Stimulated activated CD8-positive, alpha-beta memory T cell treated with anti-CD3 and anti-CD28 coated beads, Interleukin-12 subunit alpha, Interleukin-12 subunit beta, amount 100 ng/mL, for 24 hours (primary cell): ENCODE measurements around the gene CROCC2.

Source experiments
- DNase-seq: peaks from one replicate; pipeline ENCODE4 v3.0.0-alpha.2; 2020; ENCODE audit errors: extremely low read depth

The CROCC2 gene

DNA sequence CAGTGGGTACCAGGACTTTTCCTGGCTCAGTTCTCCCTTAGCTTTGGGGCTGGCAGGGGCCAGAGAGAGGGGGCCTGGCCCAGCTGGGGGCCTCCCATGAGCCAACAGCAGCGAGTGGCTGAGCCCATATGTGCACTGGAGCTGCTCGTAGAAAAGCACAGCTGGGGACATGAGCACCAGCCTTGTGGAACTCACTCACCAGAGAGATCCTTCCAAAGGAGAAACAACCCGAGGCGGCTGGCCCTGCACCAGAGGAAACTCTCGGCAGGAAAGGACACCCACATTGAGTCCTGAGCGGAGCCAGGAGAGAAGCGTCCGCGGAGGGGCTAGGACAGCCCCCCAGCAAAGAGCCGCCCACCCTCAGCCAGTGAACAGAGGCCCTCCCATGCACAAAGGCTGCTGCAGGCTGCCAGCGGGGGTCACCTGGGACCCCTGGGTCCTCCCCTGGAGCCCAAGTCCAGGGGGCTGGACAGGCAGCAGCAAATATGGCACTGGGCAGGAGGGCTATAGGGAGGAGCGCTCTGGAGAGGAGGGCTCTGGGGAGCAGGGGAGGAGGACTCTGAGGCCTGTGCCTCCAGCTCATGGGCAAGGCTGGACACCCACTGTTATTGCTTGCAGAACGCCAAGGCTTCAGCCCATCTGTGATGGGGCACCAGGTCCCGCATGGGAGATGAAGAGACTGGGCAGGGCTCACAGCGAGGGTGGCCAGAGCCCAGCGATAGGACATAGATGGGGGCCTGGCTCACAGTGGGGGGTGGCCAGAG lies 50.2 kb downstream of the CROCC2 start:
- DNase-seq: no peak

DNA sequence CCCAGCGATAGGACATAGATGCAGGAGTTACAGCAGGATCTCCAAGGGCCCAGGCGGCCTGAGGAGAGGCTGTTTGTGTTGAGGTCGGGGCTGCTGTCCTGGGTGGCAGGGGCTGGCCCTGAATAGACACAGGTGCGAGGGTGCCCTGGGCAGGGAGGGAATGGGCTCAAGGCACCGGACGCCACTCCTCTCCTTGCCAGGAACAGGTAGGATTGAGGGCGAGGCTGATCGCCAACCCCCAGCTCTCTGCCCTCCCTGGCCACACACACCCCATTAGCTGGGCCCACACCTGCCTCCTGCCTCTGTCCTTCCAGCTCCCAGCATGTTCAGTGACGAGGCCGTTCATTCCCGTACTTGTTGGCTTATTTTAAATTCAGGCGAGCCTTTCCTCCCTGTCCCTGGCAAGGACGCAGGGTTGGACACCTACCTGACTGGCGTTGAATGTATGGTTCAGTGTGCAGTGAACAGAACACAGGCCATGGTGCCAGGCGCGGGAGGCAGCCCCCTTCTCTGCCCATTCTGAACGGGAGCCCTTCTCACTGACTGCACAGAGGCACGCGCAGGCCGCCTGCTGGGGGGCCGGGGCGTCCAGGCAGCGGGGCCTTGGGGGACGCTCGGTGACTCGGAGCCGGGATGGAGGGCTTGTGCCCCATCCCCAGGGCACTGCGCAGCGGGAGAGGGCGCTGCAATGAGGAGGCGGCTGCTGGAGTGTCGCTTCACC lies 51.0 kb downstream of the CROCC2 start:
- DNase-seq: no peak

DNA sequence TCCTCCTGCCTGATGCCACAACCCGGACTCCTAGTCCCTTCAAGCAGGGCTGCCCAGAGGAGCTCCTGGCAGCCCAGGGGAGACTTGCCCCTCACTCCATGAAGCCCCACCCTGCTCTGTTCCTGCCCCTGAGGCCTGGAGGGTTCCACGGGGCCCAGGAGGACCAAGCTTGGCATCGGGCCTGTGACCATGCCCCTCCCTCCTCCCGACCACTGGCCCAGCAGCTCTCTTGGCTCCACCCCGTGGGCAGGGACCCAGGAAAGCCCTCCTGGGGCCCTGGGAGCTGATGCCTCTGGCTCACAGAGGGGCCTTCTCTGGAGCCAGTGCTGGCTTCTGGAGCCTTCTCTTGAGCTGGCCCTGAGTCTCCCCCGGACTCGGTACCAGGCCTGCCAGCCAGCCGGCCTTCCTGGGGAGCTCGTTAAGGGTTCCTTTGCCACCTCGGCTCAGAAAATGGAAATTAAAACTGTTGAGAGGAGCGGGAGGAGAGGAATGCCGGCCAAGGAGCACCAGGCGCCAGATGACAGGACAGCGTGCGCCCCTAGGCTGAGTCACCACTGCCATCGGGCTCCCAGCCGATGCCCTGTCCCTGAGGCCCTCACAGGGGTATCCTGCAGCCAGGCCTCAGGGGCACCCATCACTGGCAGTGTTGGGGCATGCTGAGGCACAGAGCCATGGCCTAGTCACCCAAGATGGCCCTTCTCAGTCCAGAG lies 51.7 kb downstream of the CROCC2 start:
- no peak for DNase-seq

DNA sequence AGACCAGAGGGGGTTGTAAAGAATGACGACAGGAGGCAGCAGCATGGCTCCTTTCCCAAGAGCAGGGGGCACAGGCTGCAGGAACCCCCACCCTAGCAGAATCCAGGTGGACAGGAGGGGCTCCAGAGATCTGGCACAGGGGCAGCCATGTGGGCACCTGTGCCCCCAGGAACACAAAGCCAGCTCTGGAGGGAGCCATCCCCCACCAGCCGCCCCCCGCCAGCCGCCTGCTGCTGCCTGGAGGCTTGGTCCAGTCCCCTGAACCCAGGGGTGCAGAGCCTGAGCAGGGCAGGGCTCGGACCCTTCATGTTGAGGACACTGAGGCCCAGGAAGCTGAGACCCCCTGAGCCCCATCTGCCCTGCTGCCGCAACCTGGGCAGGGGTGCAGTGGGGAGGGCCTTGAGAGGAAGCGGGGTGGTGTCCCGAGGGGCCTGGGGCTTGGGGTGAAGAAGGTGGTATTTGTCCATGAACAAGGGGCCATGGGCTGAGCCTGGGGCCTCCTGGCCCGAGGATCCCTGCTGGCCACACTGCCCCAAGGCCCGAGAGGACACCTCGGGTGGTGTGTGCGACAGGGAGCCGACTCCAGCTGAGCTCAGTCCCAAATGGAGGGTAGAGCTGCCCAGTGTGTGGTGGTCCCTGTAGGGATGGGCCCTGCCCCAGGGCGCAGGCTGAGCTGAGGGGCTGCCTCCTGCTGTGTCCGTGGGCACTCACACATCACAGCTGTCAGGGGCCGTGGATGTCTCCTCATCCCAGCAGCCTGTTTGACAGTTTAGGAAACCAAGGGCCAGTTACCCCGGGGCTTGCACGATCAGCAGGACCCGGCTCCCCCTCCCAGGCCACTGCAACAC lies 52.5 kb downstream of the CROCC2 start:
- no peak for DNase-seq

DNA sequence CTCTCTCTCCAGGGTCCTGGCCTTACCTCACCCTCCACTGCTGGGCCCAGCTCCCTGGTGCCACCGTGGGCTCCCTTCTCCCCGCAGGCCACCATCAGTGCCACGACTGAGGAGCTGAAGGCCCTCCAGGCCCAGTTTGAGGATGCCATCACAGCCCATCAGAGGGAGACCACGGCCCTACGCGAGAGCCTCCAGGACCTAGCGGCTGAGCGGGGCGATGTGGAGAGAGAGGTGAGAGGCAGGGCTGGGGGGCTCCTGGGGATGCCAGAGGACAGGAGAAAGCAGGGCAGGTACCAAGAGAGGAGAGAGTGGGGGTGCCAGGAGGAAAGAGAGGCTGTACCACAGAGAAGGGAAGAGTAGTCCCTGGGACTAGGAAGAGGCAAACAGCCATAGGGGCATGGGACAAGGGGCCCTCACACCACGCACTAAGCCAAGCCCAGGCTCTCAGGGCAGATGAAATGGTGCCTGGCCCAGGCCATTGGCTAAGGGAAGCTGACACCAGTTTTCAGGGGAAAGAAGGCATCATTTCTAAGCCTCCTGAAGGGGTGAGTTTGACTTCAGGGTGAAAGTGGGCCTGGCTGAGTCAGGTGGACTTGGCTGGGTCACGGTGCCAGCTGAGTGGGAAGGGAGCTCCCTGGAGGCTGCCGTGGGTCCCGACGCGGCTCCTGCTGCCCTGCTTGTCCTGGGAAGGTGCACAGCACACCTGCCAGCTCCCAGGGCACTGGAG lies 53.2 kb downstream of the CROCC2 start:
- no peak for DNase-seq

DNA sequence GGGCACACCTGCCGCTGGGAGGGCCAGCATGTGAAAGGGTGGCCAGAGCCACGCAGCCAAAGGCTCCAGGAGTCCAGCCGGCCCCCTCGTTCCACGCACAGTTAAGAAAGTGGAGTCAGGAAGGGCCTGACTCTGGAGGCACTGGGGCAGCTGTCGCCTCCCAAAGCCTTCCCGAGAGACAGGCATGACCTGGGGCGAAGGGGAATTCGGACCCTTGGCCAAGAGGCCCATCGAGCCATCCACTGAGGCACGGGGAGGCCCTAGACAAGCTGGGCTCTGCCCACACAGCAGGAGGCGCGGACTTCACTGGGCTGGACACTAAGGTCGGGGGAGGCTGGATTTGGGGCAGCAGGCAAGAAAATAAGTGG lies 53.8 kb downstream of the CROCC2 start:
- DNase-seq: no peak

DNA sequence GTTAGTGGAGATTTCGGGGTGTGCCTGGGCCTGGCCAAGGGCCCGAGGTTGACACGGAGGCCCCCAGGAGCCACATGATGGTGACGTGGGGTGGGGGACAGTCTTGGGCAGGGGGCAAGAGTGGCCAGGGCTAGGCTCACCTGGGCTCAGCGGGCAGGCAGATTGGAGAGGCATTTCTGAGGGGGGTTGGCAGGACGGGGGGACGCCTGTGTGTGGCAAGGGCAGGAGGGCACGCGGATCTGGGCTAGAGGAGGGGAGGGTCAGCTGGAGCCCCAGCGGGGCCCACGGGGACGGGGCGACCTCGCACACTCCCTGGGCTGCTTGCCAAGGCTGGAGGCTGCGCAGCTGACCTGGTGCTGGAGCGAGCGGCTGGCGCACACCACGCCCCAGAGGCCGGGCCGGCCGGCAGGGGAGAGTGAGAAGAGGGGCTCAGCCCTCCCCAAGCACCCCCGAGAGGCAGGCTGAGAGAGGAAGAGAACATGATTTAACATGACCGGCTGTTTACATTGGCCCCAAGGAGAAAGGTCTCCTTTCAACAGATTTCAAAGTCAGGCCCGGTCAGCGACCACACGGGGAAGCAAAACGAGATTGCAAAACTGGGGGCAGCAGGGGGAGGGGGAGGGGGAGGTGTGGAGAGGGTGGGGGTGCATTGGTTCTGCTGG lies 54.3 kb downstream of the CROCC2 start:
- no peak for DNase-seq

DNA sequence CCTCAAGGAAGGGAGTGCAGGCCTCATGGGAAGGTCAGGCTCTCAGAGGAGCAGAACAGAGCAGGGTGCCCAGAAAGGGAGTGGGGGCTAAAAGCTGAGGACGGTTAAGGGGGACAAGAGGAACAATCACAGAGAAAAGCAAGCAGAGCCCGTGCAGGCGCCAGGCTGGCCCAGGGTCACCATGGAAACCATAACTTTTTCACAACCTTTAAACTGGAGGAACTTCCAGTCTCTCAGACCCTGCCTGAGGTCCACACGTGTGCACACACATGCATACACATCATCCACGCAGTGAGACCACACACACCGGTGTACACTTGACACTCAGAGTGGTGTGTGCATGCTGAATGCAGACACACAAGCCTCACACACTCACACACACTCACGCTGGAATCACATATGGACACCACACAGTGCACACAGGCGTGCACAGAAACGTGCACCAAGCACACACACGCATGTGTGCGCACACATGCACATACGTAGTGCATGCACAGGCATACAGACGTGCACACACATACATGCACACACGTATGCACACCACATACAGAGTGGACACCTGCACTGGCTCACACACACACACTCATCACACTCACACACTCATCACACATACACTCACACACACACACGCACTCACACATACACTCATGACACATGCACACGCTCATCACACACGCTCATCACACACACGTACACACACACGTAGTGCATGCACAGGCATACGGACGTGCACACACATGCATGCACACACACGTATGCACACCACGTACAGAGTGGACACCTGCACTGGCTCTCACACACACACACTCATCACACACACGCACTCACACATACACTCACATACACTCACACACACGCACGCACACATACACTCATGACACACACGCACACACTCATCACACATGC lies 55.1 kb downstream of the CROCC2 start:
- no peak for DNase-seq

DNA sequence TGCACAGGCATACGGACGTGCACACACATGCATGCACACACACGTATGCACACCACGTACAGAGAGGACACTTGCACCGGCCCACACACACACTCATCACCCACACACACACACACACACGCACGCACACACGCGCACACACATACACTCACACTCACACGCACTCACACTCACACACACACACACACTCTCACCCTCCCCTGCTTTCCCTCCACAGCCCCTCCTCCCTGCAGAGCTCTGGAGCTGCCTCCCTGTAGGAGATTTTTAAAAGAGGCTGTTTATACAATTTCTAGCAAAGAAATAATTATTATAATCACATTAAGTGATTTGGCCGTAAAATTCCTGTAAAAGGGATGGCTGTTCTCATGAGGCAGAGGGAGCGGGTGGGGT lies 55.8 kb downstream of the CROCC2 start:
- DNase-seq: no peak

DNA sequence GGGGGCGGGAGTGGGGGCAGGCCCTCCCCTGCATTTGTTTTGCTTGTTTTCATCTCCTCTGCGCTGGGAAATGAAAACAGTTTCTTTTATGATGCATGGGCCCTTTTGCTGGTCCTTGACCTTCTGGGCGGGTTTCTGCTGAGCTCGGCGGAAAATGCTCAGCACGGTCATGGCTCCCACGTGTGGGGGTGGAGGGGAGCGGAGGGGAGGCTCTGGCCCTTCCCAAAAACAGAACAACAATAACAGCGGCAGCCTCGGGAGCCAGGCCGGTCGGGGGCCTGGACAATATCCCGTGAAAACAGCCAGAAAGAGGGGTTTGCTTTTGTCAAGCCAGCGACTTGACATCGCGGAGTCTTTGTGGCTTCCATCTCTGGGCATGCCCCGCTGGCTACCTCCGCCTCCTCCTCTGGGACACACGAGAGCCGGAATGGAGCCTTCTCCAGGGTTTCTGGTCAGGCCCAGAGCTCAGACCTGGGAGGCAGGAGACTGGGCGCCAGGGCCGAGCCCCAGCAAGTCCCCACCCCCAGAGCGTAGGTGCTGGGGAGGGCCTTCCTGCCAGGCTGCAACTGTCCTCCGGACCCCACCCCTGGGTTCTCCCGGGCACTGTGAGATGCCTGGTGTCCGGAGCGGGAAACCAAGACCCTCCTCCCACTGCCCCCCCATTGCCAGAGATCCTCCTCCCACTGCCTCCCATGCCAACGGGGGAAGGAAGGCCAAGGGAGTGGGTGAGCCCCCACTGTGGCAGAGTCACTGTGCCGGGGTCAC lies 56.3 kb downstream of the CROCC2 start:
- no peak for DNase-seq

DNA sequence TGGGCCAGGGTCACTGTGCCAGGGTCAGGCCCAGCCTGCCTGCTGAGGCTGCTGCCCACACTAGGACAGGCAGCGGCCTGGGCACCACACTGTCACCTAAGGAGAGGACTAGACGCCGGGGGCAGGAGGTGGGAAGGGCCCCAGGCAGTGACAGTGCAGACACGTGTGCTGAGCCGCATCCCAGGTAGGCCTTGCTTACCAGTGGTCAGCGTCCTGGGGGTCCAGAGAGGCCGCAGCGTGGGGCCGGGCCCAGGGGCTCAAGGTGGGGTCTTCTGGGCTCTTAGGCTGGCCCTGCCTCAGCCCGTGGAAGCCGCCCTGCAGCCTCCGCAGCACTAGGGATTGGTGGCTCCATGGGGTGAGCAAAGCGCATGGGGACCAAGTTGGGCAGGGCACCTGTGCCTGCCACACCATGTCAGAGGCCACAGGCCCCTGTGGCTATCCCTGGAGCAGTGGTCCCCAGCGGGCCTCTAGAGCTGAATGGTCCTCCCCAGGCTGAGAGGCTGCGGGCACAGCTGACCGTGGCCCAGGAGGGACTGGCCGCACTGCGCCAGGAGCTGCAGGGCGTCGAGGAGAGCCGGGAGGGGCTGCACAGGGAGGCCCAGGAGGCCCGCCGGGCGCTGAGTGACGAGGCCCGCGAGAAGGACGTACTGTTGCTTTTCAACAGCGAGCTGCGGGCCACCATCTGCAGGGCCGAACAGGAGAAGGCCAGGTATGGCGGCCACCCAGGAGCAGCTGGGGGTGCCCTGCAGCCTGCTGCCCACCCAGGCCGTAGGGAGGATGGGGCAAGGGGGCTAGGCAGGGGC lies 57.1 kb downstream of the CROCC2 start:
- no peak for DNase-seq

DNA sequence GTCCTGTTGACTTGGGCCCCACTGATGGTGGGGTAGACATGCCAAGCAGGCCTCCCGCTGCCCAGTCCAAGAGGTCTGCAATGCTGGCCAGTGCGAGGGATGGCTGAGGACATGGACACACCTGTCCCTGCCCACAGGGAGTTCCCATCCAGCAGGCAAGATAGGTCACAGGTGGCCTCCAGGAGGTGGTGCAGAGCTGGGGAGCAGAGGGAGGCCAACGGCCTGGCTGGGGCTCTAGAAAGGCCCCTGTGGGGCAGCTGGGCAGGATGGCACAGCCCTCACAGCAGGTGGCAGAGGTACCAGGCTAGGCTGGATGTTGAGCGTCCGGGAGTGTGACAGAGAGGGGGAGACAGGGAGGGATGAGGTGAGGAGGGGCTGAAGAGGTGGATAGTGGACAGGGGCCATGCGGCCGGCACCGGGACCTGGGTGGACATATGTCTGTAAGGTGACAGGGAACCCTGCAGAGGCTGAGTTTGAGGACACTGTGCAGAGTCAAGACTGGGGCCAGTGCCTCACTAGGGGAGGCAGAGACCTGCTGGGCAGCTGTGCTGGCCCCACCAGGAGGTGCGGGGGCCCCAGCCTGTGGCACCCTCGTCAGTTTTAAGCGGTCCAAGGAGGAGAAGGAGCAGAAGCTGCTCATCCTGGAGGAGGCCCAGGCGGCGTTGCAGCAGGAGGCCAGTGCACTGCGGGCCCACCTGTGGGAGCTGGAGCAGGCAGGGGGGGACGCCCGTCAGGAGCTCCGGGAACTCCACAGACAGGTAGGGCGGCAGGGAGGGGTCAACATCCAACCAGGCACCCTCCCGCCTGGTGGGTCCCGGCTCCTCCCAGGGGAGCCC lies 58.0 kb downstream of the CROCC2 start:
- no peak for DNase-seq

DNA sequence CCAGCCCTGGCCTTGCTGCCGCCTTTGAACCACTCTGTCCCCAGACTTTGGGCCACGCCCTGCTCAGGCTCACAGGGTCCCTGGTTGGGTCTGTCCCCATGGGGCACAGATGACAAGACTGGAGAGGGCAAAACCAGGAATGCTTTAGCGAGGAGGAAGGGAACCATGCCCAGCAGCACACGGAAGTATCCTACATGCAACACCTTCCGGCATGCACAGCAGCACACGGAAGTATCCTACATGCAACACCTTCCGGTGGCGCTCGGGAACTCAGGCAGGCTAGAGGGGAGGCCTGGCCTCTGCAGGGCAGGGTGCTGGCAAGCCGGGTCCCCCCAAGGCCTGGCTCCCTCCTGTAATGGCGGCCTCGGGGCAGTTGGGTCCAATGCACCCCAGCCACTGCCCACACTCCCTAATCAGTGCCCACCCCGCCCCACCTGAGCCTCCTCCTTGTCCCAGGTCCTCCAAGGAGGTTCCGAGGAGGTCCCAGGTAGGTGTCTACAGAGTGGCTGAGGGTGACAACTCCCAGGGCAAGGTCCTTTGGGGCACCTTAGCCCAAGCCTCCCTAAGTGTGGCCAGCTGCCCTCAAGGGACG lies 58.7 kb downstream of the CROCC2 start:
- DNase-seq: no peak

DNA sequence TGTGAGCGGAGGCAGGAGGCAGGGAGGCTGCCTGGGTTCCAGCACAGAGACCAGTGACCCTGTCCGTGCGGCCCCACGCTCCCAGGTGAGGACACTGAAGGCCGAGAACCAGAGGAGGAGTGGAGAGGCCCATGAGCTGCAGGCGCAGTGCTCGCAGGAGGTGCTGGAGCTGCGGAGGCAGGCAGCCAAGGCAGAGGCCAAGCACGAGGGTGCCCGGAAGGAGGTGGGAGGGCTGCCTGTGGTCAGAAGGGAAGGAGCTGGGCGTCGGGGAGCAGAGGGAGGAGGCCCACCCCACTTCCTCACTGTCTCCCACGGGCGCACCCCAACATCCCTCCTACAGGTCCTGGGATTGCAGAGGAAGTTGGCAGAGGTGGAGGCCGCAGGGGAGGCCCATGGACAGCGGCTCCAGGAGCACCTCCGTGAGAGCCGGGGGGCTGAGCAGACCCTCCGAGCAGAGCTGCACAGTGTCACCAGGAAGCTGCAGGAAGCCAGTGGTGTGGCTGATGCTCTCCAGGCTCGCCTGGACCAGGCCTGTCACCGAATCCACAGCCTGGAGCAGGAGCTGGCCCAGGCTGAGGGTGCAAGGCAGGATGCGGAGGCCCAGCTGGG lies 59.3 kb downstream of the CROCC2 start:
- DNase-seq: no peak

DNA sequence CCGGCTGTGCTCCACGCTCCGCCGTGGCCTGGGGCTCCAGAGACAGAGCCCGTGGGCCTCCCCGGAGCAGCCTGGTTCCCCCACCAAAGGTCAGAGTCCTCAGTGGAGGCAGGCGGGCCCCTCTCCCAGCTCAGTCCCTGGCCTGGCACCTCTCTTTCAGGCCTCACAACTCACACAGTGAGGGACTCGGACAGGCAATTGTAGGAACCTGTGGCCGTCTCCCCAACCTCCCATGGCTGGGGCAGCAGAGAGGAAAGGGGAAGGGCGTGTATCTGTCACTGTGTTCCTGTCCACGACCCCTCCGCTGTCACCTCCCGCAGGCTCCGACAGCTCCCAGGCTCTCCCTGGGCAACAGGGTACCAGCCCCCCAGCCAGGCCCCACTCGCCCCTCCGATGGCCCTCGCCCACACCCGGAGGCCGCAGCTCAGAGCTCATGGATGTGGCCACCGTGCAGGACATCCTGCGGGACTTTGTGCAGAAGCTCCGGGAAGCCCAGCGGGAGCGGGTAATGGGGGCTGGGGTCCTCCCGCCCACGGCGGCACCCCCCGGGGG lies 59.8 kb downstream of the CROCC2 start:
- DNase-seq: no peak

DNA sequence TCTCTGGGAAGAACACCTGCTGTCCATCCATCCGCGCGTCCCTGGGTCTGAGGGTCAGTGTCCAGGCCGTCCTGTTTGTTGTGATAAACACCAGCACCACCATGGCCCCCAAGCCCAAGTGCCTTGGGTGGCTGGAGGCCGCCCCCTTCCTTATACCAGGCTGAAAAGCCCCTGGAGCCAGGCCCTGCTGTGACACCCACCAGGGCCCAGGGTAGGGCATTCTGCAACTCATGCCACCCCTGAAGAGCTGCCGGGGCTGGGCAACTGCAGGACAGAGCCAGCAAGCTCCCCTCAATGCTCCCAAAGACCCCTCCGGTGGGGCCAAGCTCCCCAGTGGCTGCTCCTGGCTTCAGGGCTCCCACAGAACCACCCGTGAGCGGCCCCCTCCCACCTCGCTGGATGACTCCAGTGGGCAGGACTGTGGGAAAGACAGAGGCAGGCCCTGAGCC lies 60.3 kb downstream of the CROCC2 start:
- DNase-seq: no peak
